Endothelial cell of umbilical vein (primary cell): Measurements from ENCODE around the gene PRKG1.

Experiments
- POLR2AphosphoS5 ChIP-seq: IDR thresholded peaks from 2 replicates; pipeline ENCODE4 v1.6.1; 2012; ENCODE audit warnings: low read depth, mild to moderate bottlenecking, control low read depth, low read length, moderate library complexity; ENCODE audit not compliant: insufficient read depth
- TF ChIP-seq, protein P1 (sequence below), 2 donors: IDR thresholded peaks; 1 replicate in 1 of 2; 2 replicates in 1 of 2; pipeline ENCODE4 v1.5.1; 2011; ENCODE audit warnings: low read length in 2 of 2, mild to moderate bottlenecking in 2 of 2, moderate library complexity in 2 of 2, control low read depth in 1 of 2, inconsistent platforms in 1 of 2, low read depth in 1 of 2; ENCODE audit not compliant: insufficient read depth in 1 of 2; ENCODE audit errors: extremely low read depth in 1 of 2

DNA sequence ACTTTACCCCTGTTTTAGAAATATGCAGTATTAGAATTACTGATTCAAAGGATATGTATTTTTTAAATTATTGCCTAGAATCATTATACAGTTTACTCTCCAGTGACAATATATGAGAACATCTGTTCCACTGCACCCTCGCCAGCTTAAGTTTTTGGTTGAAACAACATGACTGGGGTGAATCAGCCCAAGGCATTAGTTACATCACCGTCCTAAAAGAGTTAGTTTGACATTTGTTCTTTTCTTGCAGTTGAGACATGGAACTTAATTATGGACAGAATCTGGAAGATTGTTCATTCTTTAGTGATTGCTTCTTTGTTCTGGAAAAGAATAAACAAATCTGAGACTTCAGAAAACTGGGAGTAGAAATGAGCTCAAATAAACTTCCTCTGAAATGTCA lies 1072.5 kb downstream of the PRKG1 start:
- TF ChIP-seq, protein P1, sequence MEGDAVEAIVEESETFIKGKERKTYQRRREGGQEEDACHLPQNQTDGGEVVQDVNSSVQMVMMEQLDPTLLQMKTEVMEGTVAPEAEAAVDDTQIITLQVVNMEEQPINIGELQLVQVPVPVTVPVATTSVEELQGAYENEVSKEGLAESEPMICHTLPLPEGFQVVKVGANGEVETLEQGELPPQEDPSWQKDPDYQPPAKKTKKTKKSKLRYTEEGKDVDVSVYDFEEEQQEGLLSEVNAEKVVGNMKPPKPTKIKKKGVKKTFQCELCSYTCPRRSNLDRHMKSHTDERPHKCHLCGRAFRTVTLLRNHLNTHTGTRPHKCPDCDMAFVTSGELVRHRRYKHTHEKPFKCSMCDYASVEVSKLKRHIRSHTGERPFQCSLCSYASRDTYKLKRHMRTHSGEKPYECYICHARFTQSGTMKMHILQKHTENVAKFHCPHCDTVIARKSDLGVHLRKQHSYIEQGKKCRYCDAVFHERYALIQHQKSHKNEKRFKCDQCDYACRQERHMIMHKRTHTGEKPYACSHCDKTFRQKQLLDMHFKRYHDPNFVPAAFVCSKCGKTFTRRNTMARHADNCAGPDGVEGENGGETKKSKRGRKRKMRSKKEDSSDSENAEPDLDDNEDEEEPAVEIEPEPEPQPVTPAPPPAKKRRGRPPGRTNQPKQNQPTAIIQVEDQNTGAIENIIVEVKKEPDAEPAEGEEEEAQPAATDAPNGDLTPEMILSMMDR (IDR thresholded peaks at IDR 0.05; ENCODE audit: extremely low read depth in 1 of 2, insufficient read depth in 1 of 2, low read depth in 1 of 2, low read length in 2 of 2): no peak
- TF ChIP-seq POLR2AphosphoS5: no peak
